HCT116 (cell line): Measurements from ENCODE around the gene KCNIP3. TPM values are rescaled to one million over a fixed set of nuclear protein-coding genes. Genes with fewer than 3 reads are reported as not detected.

Experiments
- ATAC-seq: fragments of 200-7000 bp; cut with Tn5 transposase; 2 replicates; pipeline ENCODE4 v1.9.1; 2020; ENCODE audit warnings: mild to moderate bottlenecking, moderate library complexity
- BruUV-seq: library from RNA; stranded (reverse); fragments of 400-500 nt; replicated peaks from 2 replicates; lab custom pipeline; 2021; lab: Mats Ljungman, UMichigan
- CTCF ChIA-PET: fragments of 300-600 bp; sonication (Branson Sonifier 250); formaldehyde crosslinking; loops from one replicate; lab custom pipeline; 2021; ENCODE audit warnings: antibody characterized with exemption; lab: Charles Lee
- POLR2A ChIA-PET: fragments of 300-600, 350-600 bp; sonication (Branson Sonifier 250); formaldehyde crosslinking; loops from one replicate; lab custom pipeline; 2021; ENCODE audit warnings: antibody characterized with exemption; lab: Charles Lee
- RAD21 ChIA-PET, 2 experiments: fragments of 300-600 bp; sonication (Branson Sonifier 250); formaldehyde crosslinking; loops; one replicate each; lab custom pipeline; 2023; ENCODE audit warnings: low total read pairs in 2 of 2; ENCODE audit not compliant: uncharacterized antibody in 2 of 2, unreplicated experiment in 2 of 2, low non-redundant PET in 1 of 2; lab: Charles Lee
- DNase-seq: peaks from one replicate; pipeline ENCODE4 v3.0.0-alpha.2; 2010; ENCODE audit warnings: low read depth, low spot score
- H2AFZ ChIP-seq: fragments of 200-600 bp; shearing (Covaris generic), sonication (generic); 2 replicates; pipeline ENCODE4 v1.6.1; 2017; ENCODE audit warnings: low read depth, mixed run types, mixed read lengths, antibody characterized with exemption, low read length; ENCODE audit not compliant: poor library complexity, severe bottlenecking
- H3K27ac ChIP-seq: 2 replicates; pipeline ENCODE4 v1.5.1; 2012; ENCODE audit warnings: low read depth, low read length
- H3K27me3 ChIP-seq: fragments of 200-600 bp; sonication (generic); 2 replicates; pipeline ENCODE4 v1.6.1; 2016; ENCODE audit warnings: mixed run types, low read length, mixed read lengths; ENCODE audit not compliant: insufficient read depth
- H3K36me3 ChIP-seq, 2 experiments: fragments of 200-500 bp in 1 of 2; fragments of 200-600 bp in 1 of 2; sonication (Bioruptor generic) in 1 of 2; sonication (generic) in 1 of 2; 2 replicates each; pipeline versions ENCODE4 v1.5.1 to v1.6.1; 2014 to 2016; ENCODE audit warnings: low read length in 2 of 2, inconsistent platforms in 1 of 2, mixed read lengths in 1 of 2, mixed run types in 1 of 2; ENCODE audit not compliant: insufficient read depth in 2 of 2, control insufficient read depth in 1 of 2
- H3K4me1 ChIP-seq, 2 experiments: fragments of 200-600 bp in 1 of 2; sonication (generic) in 1 of 2; 2 replicates each; pipeline versions ENCODE4 v1.5.1 to v1.6.1; 2012 to 2017; ENCODE audit warnings: low read length in 2 of 2, inconsistent platforms in 1 of 2, mild to moderate bottlenecking in 1 of 2, mixed read lengths in 1 of 2, mixed run types in 1 of 2, moderate library complexity in 1 of 2; ENCODE audit not compliant: insufficient read depth in 2 of 2, control insufficient read depth in 1 of 2
- H3K4me2 ChIP-seq: fragments of 200-600 bp; sonication (generic); 2 replicates; pipeline ENCODE4 v1.6.1; 2017; ENCODE audit warnings: mixed run types, low read length, mixed read lengths
- H3K4me3 ChIP-seq, 2 experiments: fragments of 200-600 bp in 1 of 2; sonication (generic) in 1 of 2; replicated peaks in 1 of 2; 2 replicates each; pipeline ENCODE4 v1.5.1; 2011 to 2016; ENCODE audit warnings: low read length in 2 of 2, control low read depth in 1 of 2, low read depth in 1 of 2, mild to moderate bottlenecking in 1 of 2, mixed read lengths in 1 of 2, mixed run types in 1 of 2
- H3K79me2 ChIP-seq: fragments of 200-600 bp; sonication (generic); 2 replicates; pipeline ENCODE4 v1.6.1; 2017; ENCODE audit warnings: mild to moderate bottlenecking, mixed run types, low read length, moderate library complexity, mixed read lengths; ENCODE audit not compliant: insufficient read depth
- H3K9ac ChIP-seq: fragments of 200-600 bp; sonication (generic); 2 replicates; pipeline ENCODE4 v1.6.1; 2016; ENCODE audit warnings: low read length, mixed read lengths
- H3K9me2 ChIP-seq: fragments of 200-600 bp; sonication (generic), shearing (Covaris generic); 2 replicates; pipeline ENCODE4 v1.6.1; 2017; ENCODE audit warnings: mixed run types, mild to moderate bottlenecking, moderate library complexity; ENCODE audit not compliant: insufficient read depth
- H3K9me3 ChIP-seq, 2 experiments: fragments of 200-500 bp in 1 of 2; fragments of 200-600 bp in 1 of 2; sonication (Bioruptor generic) in 1 of 2; sonication (generic) in 1 of 2; 2 replicates each; pipeline ENCODE4 v1.6.1; 2014 to 2017; ENCODE audit warnings: low read length in 2 of 2, mixed read lengths in 2 of 2, inconsistent platforms in 1 of 2, low read depth in 1 of 2, mild to moderate bottlenecking in 1 of 2, mixed run types in 1 of 2, moderate library complexity in 1 of 2; ENCODE audit not compliant: control insufficient read depth in 1 of 2, insufficient read depth in 1 of 2
- H4K20me1 ChIP-seq: fragments of 200-600 bp; sonication (generic), shearing (Covaris generic); 2 replicates; pipeline ENCODE4 v1.6.1; 2017; ENCODE audit warnings: mixed run types, mild to moderate bottlenecking, moderate library complexity; ENCODE audit not compliant: insufficient read depth
- CBX3 ChIP-seq: IDR thresholded peaks from 2 replicates; pipeline ENCODE4 v1.6.1; 2012; ENCODE audit warnings: low read depth
- CEBPB ChIP-seq: IDR thresholded peaks from 2 replicates; pipeline ENCODE4 v1.6.1; 2012; ENCODE audit warnings: low read depth
- ELF1 ChIP-seq: IDR thresholded peaks from 2 replicates; pipeline ENCODE4 v1.6.1; 2012; ENCODE audit warnings: low read depth, borderline replicate concordance
- EZH2phosphoT487 ChIP-seq: fragments of 200-600 bp; IDR thresholded peaks from 2 replicates; pipeline ENCODE4 v1.6.1; 2018; ENCODE audit warnings: antibody characterized with exemption, borderline replicate concordance
- RAD21 ChIP-seq: IDR thresholded peaks from 2 replicates; pipeline ENCODE4 v1.6.1; 2012; ENCODE audit warnings: low read depth, mild to moderate bottlenecking
- SIN3A ChIP-seq: IDR thresholded peaks from 2 replicates; pipeline ENCODE4 v1.6.1; 2012; ENCODE audit warnings: low read depth
- ZBTB33 ChIP-seq: IDR thresholded peaks from 2 replicates; pipeline ENCODE4 v1.6.1; 2011; ENCODE audit warnings: mild to moderate bottlenecking, low read length, moderate library complexity; ENCODE audit not compliant: insufficient replicate concordance; ENCODE audit errors: extremely low read depth
- intact Hi-C: fragments of 100-400 bp; cut with micrococcal nuclease; formaldehyde crosslinking; loops from 2 replicates; pipeline ENCODE4 v1.10.0; 2022
- total RNA-seq: library from RNA; stranded (reverse); gene quantifications from one replicate; pipeline ENCODE4 v1.2.1, GENCODE V29; 2021; ENCODE audit not compliant: unreplicated experiment

The KCNIP3 gene
- total RNA-seq, 1 experiment from 2014 or later = 3.1 TPM

- intact Hi-C loops = no loop called here
- Histone ChIP-seq H2AFZ (no peak overlapping the region), H3K4me3 (no peak overlapping the region)
Observed at GRCh38 chr2:95276244-95276887, 20.8 kb upstream of the KCNIP3 start.

More at GRCh38 chr2:95276244-95276887, 20.8 kb upstream of the KCNIP3 start:
- Histone ChIP-seq H4K20me1 (no peaks in the 10 kb centered on the region), H3K79me2 (no peaks in the 10 kb centered on the region), H3K9me2 (no peaks in the 10 kb centered on the region), H3K27ac (no peak overlapping the region; the same call in 1 of the 2 replicates)
- ATAC-seq (no peak), DNase-seq (no peak)
- CTCF ChIA-PET = interaction anchor here (1.5 to 1.9 kb wide), 3 partner anchors 9 to 113 kb away, joined by 4 to 8 read pairs (median 4); no protein-coding TSS in a partner anchor
- no peak for TF ChIP-seq RAD21
- no peak for TF ChIP-seq CBX3
- no peak for TF ChIP-seq SIN3A
- TF ChIP-seq ZBTB33 = no peak
- no peak for TF ChIP-seq EZH2phosphoT487
- no peak for TF ChIP-seq CEBPB
- TF ChIP-seq ELF1 = no peak
- TF ChIP-seq, all 23 proteins: peak for 0
- Histone ChIP-seq H3K36me3 (no peaks in the 10 kb centered on the region), H3K9ac (no peak overlapping the region), H3K4me2 (no peak overlapping the region), H3K27me3 (no peaks in the 10 kb centered on the region), H3K9me3 (no peaks in the 10 kb centered on the region), H3K4me1 (peaks cover 33 to 61% of the 10 kb centered on the region in 2 experiments)
- no TSS peak for BruUV-seq
- POLR2A ChIA-PET = interaction anchor here (1.3 kb wide), 1 partner anchor 17 kb away, joined by 3 read pairs; no protein-coding TSS in a partner anchor
- RAD21 ChIA-PET = no interaction called here
